GM12801 (cell line): Measurements from ENCODE around the gene NET1.

Experiments
- TF ChIP-seq, protein P1 (sequence below): IDR thresholded peaks from one replicate; pipeline ENCODE4 v1.5.1; 2011; ENCODE audit warnings: control low read depth; ENCODE audit not compliant: insufficient read length; ENCODE audit errors: extremely low read depth

The NET1 gene

DNA sequence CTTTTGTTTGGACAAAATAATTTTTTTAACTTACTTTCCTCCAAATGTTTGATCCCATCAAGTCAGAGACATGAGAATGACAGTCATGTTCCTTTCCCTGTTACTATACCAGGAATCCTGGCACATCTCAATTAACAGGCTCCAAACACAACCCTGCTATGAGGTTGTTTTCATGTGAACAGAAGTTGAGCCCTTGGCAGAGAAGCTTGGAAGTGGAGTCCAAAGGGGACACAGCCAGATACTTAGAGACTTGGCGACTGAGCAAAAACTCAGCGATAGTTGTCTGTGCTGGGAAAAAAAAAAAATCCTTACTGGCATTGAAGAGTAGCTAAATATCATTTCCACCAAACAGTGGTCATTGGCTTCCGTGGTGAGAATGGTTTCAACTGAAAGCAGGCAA, 20.6 kb upstream of the NET1 start:
- TF ChIP-seq, protein P1, sequence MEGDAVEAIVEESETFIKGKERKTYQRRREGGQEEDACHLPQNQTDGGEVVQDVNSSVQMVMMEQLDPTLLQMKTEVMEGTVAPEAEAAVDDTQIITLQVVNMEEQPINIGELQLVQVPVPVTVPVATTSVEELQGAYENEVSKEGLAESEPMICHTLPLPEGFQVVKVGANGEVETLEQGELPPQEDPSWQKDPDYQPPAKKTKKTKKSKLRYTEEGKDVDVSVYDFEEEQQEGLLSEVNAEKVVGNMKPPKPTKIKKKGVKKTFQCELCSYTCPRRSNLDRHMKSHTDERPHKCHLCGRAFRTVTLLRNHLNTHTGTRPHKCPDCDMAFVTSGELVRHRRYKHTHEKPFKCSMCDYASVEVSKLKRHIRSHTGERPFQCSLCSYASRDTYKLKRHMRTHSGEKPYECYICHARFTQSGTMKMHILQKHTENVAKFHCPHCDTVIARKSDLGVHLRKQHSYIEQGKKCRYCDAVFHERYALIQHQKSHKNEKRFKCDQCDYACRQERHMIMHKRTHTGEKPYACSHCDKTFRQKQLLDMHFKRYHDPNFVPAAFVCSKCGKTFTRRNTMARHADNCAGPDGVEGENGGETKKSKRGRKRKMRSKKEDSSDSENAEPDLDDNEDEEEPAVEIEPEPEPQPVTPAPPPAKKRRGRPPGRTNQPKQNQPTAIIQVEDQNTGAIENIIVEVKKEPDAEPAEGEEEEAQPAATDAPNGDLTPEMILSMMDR, result no peak

DNA sequence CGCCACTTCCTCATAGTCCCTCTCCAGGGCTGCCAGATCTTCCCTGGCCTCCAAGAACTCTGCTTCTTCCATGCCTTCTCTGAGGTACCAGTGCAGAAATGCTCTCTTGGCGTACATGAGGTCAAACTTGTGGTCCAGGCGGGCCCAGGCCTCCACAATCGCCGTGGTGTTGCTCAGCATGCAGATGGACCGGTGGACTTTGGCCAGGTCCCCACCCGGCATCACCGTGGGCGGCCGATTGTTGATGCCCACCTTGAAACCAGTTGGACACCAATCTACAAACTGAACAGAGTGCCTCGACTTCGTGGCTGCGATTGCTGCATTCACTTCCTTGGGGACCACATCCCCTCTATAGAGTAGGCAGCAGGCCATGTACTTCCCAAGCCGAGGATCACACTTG, 18.8 kb upstream of the NET1 start:
- TF ChIP-seq, protein P1, result no peak

DNA sequence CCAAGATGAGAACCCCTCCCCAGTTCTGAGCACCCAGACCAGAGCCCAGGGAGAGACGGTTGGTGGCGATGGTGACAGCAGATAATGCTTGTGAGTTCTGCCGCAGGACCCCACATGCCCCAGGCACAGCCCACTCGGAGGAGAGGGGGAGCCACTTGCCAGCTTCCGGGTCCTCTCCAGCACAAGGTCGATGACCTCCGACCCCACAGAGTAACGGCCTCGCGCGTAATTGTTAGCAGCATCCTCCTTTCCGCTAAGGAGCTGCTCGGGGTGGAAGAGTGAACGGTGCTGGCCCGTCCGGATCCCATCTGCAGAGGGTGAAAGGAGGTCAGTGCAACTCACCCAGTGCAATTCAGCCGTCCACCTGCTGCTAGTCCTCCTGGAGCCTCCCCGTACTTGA, 17.2 kb upstream of the NET1 start:
- TF ChIP-seq, protein P1, result no peak

DNA sequence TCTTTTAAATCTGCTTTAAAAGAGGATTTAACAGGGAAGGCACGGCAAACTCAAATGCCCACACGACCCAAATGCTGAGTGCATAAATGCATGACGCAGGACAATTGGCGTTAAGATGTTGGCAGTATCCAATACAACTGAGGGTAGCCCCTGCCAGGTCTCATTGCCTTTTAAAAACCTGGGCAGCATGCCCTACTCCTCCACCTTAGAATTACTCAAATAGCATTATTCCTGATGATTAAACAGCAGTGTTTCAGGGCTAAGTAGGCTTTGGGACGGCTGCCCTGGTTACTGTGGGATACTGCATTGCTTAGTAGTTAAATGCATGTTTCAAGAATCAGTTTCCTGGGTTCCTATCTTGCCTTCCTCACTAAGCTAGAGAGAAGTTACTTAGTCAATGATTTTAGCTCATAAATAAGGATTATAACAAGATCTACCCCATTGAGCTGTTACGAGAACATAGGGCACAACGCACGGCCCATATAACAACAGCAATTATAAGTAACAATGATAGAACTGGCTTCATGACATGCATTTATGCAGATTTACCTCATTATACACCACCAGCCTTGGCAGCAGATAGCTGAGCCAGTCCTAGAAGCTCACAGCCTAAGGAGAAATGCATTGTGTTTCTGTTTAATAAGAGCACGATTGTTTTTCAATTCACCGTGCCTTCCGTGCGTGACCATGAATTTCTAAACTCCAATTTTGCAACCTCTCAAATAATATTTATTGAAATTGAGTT, 15.6 kb upstream of the NET1 start:
- TF ChIP-seq, protein P1, result no peak

DNA sequence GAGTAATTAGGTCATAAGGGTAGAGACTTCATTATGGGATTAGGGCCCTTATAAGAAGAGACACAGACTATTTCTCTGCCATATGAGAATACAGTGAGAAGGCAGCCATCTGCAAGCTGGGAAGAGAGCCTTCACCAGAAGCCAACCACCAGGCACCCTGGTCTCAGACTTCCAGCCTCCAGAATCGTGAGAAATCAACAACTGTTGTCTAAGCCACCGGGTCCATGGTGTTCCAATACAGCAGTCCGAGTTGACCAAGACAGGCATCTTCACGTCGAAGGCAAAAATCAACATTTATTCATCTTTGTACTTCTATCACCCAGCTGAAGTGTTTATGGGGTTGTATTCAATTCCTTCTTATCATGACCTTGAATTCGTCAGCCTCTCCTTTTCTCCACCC, 13.0 kb upstream of the NET1 start:
- TF ChIP-seq, protein P1, result no peak

DNA sequence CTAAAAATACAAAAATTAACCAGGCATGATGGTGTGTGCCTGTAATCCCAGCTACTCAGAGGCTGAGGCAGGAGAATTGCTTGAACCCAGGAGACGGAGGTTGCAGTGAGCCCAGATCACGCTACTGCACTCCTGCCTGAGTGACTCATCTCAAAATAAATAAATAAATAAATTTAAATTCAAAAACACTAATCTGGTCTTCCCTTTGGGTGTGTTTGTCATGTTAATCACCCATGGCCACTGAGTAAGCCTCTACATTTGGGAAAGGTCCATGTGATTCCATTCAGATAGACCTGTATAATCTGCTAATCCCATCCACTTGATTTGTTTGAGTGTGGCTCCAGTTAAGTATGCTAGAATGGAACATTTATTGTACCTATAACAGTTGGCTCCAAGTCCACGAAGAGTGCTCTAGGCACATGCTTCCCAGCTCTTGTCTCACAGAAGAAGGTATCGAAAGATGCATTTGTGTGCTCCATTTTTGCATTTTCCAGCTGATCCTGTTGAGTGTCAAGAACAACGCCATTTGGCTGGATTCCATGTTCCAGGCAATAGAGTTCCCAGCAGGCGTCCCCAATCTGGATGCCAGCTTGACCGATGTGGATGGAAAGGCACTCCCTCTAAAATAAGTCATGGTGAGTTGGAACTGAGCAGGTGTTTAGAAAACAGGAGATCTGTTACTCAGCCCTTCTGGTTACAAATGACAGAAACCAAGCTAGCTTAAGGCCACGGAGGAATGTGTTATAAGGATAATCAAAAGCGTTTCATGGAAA, 11.7 kb upstream of the NET1 start:
- TF ChIP-seq, protein P1, result no peak

DNA sequence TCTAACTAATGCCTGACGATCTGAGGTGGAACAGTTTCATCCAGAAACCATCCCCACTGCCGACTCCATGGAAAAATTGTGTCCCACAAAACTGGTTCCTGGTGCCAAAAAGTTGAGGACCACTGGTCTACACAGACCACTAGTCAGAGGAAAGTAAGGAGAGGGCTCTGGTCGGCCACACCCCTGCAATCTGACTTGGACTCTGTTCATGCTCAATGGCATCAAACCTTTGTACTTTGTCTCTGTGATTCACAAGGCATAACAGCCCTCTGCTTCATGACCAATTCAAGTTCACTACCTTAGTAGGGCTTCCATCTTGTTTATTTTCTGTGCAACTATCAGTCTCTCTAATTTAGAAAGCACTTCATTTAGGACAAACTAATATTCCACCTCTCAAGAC, 9.6 kb upstream of the NET1 start:
- TF ChIP-seq, protein P1, result no peak
